GM21737 (cell line): Measurements from ENCODE around the gene NFRKB.
A peak's percentile ranks its signal among the peaks of the same experiment; 100 is the strongest.

Source experiments
- ATAC-seq: cut with Tn5 transposase; IDR thresholded peaks from one replicate; pipeline ENCODE4 v1.9.1; 2021; ENCODE audit warnings: mild to moderate bottlenecking, moderate library complexity; ENCODE audit not compliant: unreplicated experiment

The NFRKB gene

DNA sequence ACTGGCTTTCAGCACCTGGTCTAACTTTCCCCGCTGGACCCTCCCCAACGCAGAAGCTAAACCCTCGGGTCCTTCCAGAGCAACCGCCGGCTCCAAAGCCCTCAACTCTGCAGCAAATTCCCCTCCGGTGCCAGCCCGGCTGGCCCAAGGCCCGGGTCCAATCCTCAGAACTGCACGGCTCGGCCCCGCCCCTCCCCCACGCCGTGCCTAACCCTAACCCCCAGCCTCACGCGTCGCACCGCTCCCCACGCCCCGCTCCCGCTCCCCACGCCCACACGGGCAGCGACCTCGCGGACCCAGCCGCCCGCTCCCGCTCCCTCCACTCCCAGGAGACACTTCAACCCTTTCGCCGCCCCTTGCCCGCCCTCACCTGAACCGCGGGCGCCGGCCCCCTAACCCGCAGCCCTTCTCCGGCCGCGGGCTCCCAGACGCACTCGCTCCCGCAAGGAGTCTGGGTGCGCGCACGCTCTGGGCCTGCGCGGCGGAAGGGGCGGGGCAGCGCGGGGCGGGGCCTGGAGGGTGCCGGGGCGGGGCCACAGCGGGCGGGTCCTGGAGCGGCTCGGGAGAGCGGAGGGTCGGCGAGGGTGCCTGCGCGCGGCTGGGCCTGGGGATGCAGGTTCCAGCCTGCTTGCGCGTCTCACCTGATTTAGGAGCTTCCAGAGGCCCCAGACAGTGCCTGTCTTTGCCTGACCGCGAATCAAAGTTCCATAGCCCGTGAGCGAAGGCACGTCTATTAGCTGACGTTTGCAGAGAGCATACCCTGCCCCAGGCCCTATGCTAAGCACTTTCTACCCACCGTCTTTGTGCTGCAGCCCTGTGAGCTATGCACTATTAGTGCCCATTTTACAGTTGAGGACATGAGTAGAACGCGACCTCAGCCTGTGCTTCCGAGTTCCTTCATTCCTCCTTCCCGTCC, at the start of gene NFRKB:
TSS of gene NFRKB (minus strand) at position 453 of the 916 bp plus-strand sequence. CDS start 2,729 bp downstream, outside the sequence.
- ATAC-seq: peak; percentile 98

DNA sequence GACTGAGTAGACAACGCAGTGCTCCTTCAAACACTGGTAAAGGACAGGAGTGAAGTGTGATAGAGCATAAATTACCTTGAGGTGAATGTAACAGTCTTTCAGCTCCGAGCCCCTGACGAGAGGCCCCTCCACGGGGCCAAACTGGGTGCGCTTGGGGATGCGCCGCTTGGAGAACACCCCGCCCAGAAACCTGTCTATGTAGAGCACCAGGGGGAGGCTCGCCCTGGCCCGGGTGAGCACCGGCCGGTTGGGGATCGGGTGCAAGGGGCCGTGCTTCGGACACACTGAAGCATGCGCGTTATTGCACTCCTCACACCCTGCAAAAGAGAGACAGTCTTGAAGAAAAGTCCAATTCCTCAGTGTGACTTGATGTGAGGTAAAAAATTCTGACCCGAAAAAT, 49.3 kb upstream of the NFRKB start:
- ATAC-seq: no peak

DNA sequence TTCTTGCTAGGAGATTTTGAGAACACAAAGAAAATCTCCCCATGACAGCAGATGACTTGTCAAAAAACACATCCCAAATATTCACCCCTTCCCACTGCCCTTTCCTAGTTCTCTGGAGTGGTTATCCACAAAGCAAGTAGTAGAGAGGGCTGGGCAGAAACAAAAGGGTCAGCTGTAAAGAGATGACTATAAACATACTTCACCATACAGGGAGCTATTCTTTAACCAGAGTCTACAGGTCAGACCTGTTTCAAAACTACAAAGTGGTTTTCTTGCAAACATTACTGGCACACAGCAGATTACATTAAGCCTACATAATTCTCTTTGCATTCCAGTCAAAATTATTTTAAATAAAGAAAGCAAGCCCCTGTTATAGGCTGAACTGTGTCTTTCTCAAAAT, 47.7 kb upstream of the NFRKB start:
- no peak for ATAC-seq

DNA sequence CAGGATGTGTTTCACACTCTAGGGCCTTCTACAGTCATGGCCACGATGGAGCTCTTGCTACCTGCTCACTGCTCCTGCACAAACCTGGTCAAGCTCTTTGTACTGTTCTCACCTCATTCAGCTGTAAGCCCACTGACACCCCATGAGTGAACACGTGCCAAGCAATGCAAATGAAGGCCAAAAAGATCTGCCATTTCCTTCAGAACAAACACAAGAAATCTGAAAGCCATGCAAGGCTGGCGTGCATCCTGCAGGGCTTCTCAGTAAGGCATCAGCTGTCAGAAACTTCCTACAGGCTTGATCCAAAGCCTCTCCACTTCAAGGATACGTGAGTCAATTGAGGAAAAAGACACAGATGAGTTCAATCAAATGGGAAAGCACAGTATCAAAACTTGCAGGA, 44.1 kb upstream of the NFRKB start:
- no peak for ATAC-seq

DNA sequence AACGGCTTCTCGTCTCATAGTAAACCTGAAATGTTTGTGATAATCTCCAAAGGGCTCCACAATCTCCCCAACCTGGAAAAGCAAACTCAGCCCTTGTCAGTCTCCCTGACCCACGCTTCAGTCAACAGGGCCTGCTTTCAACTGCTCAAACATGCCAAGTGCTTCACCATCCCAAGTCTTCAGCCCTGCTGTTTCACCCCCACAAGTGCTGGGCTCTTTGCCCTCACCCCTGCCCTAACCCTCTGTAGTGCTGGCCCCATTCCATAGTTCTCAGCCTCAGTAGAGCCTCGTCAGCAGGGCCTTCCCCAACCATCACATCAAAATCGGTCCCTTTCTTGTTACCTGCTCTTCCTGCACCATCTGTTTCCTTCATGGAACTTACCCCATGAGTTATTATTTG, 43.4 kb upstream of the NFRKB start:
- no peak for ATAC-seq

DNA sequence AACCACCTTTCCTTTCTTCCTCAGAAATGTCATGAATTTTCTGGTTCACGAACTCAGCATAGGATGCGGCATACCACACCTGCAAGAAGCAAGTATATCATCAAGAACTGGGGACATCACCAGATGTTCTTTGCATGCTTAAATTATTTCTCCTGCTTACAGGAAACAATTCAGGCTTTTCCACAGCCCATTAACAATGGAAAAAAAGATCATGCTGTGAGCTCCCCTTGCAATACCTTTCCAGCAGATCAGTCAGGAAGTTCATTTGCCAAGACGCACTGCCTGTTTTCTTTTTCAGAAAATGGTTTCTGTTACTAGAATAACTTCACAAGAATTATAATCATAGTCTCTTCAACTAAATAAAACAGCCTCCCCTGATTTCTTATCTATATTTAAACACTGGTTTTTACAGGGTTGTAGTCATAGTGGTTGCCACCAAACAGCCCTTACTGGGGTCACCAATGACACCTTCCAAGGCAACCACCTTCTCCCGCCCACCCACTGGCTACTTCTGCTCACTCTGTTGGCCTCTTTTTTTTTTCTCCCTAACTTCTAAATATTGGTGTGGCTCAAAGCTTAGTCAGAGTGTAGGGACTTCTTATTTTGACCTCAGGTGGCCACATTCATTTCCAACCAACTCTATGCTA, 42.3 kb upstream of the NFRKB start:
- no peak for ATAC-seq

DNA sequence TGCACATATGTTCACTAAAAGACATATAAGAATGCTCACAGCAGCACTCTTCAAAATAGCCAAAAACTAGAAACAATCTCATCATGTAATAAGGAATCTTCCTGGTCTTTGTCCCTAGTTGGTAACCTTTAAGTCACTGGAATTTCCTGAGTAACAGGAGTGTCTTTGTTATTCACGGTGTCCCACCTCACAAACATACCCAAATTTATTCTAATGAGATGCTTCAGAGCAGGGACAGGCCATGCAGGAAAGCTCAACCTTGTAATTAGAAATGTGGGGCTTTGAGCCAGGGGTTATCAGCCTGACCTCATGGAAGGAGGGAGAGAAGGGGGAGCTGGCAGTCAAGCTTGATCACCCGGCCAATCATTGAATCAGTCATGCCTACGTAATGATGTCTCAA, 40.3 kb upstream of the NFRKB start:
- no peak for ATAC-seq

DNA sequence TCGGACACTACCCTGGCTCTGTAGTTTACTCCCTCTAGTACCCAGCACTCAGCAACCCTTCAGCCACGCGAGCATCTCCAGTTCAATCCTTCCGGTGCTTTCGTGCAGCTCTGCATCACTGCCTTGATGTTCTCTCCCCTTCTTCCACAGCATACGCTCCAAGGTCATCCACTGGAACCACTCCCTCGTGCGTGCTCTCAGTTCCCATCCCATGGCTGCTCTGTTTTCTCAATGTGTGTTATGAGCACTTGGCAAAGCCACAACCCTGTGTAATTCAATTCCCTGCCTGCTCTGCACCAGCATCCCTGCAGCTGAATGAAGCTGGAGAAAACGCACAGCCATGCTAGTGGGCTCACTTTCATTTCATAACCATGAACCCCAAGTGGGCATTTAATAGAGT, 38.5 kb upstream of the NFRKB start:
- ATAC-seq: no peak

DNA sequence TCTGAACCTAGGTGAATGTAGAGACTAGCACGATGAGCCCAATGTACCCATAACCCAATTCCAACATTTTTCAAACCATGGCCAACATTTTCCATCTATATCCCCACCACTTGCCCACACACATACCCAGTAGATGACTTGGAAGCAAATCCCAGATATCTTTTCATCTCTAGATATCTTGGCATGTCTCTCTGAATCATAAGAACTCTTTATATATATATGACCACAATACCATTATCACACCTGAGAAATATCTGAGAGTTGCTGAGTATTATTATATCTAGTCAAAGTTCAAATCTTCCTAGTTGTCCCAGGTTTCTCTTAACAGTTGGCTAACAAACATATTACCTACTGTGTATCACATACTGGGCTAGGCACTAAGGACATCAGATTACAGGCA, 37.9 kb upstream of the NFRKB start:
- no peak for ATAC-seq

DNA sequence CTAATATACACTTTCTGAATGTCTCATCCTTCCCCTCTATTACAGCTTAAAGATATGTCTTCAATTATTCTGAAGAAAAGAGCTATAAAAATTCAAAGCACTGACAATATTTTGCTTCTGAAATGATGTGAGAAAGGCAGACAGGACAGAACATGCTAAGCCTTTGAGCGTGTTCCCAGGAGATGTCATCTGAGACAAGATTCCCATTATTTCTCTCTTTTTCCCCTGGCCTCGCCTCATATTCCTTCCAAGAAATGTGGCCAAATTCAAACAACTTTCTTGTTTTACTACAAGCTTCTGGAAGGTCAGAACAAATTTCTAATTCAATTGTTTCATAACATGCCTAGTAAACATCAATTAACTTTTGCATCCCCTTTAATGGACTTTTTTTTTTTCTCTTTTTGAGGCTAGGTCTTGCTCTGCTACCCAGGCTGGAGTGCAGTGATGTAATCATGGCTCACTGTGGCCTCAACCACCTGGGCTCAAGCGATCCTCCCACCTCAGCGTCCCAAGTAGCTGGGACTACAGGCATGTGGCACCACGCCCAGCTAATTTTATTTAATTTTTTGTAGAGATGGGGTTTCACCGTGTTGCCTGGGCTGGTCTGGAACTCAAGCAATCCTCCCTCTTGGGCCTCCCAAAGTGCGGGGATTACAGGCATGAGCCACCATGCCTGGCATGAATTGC, 37.1 kb upstream of the NFRKB start:
- no peak for ATAC-seq

DNA sequence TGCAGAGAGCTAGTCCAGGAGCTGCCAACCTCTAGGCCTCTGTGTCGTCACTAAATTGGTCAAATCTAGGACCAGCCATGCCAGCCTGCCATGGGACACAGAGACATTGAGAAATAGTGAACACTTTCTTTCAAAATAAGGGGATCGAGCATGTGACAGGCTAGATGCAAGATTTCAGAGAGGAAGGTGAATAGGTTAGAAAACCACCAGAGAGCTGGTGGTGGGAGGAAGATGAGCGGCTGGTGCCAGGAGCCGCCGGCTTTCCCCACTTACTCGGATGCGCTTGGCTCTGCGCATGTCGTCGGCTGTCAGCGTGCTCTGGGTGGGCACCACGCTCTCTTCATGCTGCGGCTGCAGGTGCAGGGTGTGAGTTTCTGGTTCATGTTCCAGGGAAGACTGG, 35.4 kb upstream of the NFRKB start:
- no peak for ATAC-seq

DNA sequence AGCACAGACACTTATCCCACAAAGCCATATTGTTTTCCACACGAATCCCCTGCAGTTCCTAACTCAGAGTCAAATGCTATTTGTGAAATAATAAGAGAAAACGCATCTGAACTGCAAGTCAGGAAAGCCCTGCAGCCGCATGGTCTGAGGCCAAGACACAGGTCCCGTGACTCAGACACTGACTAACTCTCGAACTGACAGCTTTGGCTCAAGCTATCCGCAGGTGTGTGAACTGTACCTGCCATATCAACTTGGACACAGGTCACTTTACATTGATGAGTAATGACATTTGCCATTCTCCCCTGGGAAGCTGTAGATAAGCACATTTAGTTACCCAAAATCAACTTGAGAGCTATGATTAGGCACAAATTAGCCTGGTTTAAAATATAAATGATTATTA, 34.9 kb upstream of the NFRKB start:
- no peak for ATAC-seq

DNA sequence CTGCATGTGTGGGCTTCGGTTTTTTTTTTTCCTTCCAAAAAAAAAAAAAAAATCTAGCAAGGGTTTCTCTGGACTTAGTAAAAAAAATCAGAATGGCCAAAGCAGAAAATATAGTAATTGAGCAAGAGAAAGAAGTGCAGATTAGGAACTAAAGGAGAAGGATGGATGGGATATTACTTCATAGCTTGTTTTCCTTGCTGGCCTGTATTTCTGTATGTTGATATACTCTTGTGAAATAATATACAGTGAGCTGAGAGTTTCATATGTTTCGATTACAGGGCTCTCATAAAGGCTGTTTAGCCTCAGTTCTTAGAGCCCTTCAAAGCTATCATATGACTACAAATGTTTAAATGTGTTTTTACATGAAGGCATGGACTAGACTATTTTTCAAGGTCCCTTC, 34.3 kb upstream of the NFRKB start:
- no peak for ATAC-seq

DNA sequence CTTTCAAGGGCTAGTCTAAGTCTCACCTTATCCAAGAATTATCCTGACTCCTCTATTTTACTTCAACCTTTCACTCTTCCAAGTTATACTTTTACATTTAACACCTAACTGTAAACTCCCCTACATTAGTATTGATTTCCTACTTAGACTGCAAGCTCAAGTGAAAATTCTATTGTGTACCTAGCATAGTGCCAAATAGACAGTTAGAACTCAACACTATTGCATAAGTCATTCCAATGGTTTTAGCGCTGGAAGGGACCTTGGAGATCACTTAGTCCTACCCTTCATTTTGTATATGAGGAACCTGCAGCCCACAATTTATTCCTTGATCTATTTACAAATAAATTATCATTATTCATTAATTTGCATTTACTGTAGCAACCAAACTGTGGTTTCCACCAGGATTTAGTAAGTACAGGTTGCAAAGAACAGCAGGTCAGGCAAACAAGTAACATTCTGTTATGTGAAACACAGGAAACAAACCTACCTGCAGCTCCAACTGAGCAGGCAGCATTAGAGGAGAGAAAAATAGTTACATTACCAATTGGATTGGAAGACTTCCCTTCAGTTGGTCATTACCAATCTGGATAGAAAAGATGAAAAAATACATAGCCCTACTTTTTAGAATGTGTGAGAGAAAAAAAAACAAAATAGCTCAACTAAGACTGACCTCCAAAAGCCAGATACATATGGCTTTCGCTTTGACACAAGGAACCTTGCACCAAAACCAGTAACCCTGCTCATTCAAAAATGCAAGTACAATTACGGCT, 33.7 kb upstream of the NFRKB start:
- no peak for ATAC-seq

DNA sequence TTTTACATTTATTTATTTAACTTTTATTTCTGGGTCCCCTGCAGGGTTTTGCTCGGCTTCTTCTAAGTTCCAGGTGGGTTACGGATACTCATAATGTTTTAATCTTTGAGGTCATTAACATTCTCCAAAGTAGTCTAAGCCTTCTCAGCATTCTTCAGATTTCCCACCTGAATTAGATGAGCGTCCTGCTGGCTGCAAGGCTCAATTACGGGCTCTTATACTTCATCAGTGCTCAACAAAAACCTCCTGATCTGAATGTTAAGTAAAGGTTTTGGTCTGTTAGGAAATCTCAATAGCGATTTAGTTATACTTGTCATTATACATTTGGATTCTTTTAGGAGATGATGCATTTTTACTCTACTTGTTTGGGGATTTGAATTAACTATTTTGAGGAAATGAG, 27.3 kb upstream of the NFRKB start:
- ATAC-seq: no peak

DNA sequence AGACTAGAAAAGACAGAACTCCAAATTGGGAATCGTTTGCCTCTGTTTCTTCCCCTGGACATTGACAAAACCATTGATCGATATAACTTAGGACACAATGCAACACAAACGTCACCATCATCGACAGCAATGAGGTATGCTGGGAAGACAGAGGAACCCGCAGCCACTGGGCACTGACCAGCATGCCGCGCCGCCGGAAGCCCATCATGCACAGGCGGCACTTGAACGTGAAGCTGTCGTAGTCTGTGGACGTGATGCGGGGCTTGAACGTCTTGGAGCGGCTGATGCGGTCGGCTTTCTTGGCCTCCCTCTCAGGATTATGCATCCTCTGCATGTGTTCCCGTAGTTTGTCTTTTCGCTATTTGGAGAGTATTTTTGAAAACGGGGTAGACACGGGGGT, 23.0 kb upstream of the NFRKB start:
- ATAC-seq: no peak

DNA sequence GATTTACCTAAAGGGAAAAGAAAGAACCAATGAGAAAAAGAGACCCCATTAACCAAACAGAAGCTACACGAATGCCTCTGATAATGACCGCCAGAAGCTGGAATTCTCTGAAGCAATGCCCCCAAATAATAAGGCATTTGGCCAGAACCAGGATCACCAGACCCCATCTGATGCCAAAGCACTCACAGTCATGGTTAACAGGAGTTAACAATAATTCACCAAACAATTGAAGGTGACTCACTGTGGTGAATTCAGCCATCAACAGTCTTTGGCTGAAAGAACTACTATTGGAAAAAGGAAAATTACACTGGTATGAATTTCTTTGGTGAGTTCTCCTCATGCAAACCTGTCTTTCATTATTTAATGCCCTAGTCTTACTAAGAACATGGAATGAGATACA, 21.9 kb upstream of the NFRKB start:
- no peak for ATAC-seq

DNA sequence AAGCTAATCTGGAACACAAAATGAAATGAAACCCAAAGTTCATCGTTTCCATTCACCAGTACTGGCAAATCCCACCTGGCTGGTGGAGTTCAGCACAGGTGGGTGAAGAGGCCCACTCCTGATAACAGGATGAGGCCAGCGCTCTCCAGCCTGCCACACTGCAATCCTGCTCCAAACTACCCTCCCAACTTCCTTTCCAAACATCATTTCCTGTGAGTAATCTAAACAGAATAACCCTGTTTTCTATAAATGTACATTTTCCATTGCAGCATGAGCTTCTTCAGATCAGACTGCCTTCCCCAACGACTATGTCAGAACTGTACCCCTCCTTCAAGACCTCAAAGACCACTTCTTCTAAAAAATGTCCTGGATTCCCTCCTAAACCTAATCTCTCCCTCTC, 15.9 kb upstream of the NFRKB start:
- ATAC-seq: no peak

DNA sequence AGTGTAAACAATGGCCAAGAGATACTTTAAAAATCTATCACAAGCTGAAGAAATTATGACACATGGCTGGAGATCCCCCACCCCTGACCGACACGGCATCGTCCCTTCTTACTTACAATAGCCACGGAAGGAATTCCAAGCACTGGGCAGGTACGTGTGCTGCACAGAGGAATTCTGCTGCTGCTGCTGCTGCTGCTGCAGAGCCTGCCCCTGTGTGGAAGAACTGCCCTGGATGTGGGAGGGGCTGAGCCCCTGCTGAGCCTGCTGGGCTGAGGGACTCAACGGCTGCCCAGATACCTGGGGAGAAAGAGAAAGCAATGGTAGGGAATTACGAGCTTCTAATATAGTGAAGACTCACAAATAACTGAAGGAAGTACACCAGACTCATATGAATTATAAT, 15.0 kb upstream of the NFRKB start:
- ATAC-seq: no peak

DNA sequence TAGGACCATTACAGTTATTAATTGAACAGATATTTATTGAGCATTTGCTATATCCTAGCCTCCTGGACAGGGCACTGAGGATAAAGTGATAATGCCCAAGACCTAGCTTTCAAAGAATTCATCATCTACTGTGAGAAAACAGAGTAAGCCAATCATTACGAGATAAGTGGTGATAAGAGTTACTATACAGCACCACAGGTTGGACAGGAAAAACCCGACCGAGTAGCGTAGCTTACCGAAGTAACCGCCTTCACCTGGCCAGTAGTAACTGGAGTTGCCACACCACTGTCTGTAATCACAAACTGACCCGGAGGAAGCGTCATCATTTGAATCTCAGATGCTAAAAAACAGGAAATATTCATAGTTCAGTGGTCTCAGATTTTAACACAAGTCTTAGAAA, 10.0 kb upstream of the NFRKB start:
- no peak for ATAC-seq

DNA sequence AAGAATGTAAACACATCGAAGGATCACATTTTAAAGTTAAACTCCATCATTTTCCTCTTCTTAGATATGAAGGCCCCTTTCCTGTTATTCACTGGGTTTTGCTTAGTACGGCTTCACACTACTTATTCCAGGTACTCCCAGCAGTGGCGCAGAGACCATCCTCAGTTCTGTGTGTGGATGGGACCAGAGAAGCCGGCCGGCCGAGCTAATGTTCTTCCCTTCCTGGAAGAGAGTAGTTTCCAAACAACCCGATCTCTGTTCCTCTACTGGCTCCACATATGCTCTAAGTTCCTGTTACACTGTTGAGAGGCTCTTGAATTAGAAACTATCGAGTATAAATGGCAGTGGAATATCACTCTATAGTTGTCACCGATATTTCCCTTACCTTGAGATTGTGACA, 684 bp upstream of the NFRKB start:
- no peak for ATAC-seq
